ENCODE measurements around the gene BABAM2. TPM values are rescaled to one million over a fixed set of nuclear protein-coding genes. Genes with fewer than 3 reads are reported as not detected.

Gene BABAM2
- total and polyA plus RNA-seq, 10 of the 15 experiments (the other 5 are each of a cell fraction or from before 2014, with no cell fraction given): 30.7 to 59.9 (median 44.5) TPM

DNA sequence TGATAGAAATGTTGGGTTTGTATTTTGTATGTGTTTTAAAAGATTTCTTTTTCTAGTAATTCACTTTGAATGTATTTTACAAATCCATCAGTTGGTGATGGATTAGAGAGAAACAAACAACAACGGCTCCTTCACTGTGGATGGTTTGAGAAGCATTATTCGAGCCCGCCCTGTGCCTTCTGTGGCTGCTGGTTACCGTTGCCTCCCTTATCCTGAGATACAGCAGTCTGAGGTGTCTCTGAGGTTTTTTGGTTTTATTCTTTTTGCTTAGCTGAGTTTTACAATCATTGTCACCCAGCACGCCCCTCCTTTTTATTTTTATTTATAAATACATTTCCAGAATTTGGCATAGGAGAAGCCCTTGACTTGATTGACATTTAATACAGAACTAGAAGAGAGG is 168.3 kb downstream of the BABAM2 start:
- WGBS (ENCODE audit: insufficient coverage, insufficient replicate concordance, low lambda C conversion rate, missing lambda C conversion rate): 97% methylated on average over 5 of the region's 5 CpGs
- no peak for TF ChIP-seq BCLAF1 (IDR thresholded peaks at IDR 0.05)
- TF ChIP-seq ESRRA (IDR thresholded peaks at IDR 0.05; ENCODE audit: low read length): no peak
- no TSS peak for BruUV-seq (replicated peaks)
- H3K9me3 ChIP-seq (replicated peaks; ENCODE audit: control insufficient read depth, insufficient read depth, low read length): no peaks in the 10 kb centered on the region
- ATAC-seq (no peak), FAIRE-seq (no peak), DNase-seq (ENCODE audit: low read depth, low spot score) (no peak)
- no peaks in the 10 kb centered on the region for H4K20me1 ChIP-seq (ENCODE audit: control insufficient read depth, insufficient read depth)
- no peaks in the 10 kb centered on the region for H3K36me3 ChIP-seq (ENCODE audit: control insufficient read depth in 2 of 2, insufficient read depth in 2 of 2, low read length in 1 of 2)
- ChIA-PET RAD21 (ENCODE audit: unreplicated experiment) (no interaction called here), CTCF (interaction anchor here (1.2 kb wide), 1 partner anchor 14 kb away, joined by 3 read pairs; no protein-coding TSS in a partner anchor), POLR2A (no interaction called here), SMC1A (ENCODE audit: uncharacterized antibody, unreplicated experiment) (no interaction called here)
- in situ Hi-C loops (cut with MboI): no loop called here
- no peaks in the 10 kb centered on the region for H3K4me1 ChIP-seq (ENCODE audit: control insufficient read depth, insufficient read depth, low read length)
- no peak overlapping the region for H3K4me2 ChIP-seq (ENCODE audit: control insufficient read depth, insufficient read depth)
- H3K4me3 ChIP-seq: no peak overlapping the region
- no peak overlapping the region for H3K9ac ChIP-seq (ENCODE audit: control insufficient read depth, insufficient read depth, low read length)
- no peaks in the 10 kb centered on the region for H3K27me3 ChIP-seq (replicated peaks in 1 of 2; ENCODE audit: control insufficient read depth in 2 of 2, insufficient read depth in 2 of 2, low read length in 1 of 2)
- H3K27ac ChIP-seq (ENCODE audit: control insufficient read depth, insufficient read depth): no peak overlapping the region
- H2AFZ ChIP-seq (ENCODE audit: control insufficient read depth, low read depth, low read length): no peak overlapping the region
- intact Hi-C loops (cut with micrococcal nuclease; ENCODE audit: unreplicated experiment): no loop called here
- H3K79me2 ChIP-seq (ENCODE audit: control insufficient read depth, insufficient read depth, low read length): no peaks in the 10 kb centered on the region

- no TSS peak for BruUV-seq (replicated peaks)
- DNase-seq (ENCODE audit: low read depth, low spot score): no peak
- ChIA-PET RAD21 (ENCODE audit: unreplicated experiment) (interaction anchor here (0.5 kb wide), 1 partner anchor 40 kb away, joined by 3 read pairs; no protein-coding TSS in a partner anchor), CTCF (no interaction called here), SMC1A (ENCODE audit: uncharacterized antibody, unreplicated experiment) (interaction anchor here (0.6 to 1.7 kb wide), 2 partner anchors 34 to 58 kb away, joined by 3 to 4 read pairs; no protein-coding TSS in a partner anchor), POLR2A (no interaction called here)
- 88% methylated on average over 2 of the region's 2 CpGs for WGBS (ENCODE audit: insufficient coverage, insufficient replicate concordance, low lambda C conversion rate, missing lambda C conversion rate)
- Histone ChIP-seq H3K4me2 (ENCODE audit: control insufficient read depth, insufficient read depth) (no peak overlapping the region), H3K27me3 (replicated peaks in 1 of 2; ENCODE audit: control insufficient read depth in 2 of 2, insufficient read depth in 2 of 2, low read length in 1 of 2) (no peaks in the 10 kb centered on the region), H3K4me1 (ENCODE audit: control insufficient read depth, insufficient read depth, low read length) (no peaks in the 10 kb centered on the region), H3K79me2 (ENCODE audit: control insufficient read depth, insufficient read depth, low read length) (no peaks in the 10 kb centered on the region), H3K36me3 (ENCODE audit: control insufficient read depth in 2 of 2, insufficient read depth in 2 of 2, low read length in 1 of 2) (no peaks in the 10 kb centered on the region), H3K9ac (ENCODE audit: control insufficient read depth, insufficient read depth, low read length) (no peak overlapping the region), H3K4me3 (no peak overlapping the region), H4K20me1 (ENCODE audit: control insufficient read depth, insufficient read depth) (no peaks in the 10 kb centered on the region), H3K9me3 (replicated peaks; ENCODE audit: control insufficient read depth, insufficient read depth, low read length) (no peaks in the 10 kb centered on the region), H2AFZ (ENCODE audit: control insufficient read depth, low read depth, low read length) (no peak overlapping the region), H3K27ac (ENCODE audit: control insufficient read depth, insufficient read depth) (no peak overlapping the region)
- peak; percentile 66 for FAIRE-seq
- ATAC-seq: no peak
- in situ Hi-C loops (cut with MboI) (no loop called here), intact Hi-C loops (cut with micrococcal nuclease; ENCODE audit: unreplicated experiment) (no loop called here)
- TF ChIP-seq SIX5 (IDR thresholded peaks at IDR 0.05; ENCODE audit: low read depth, low read length, severe bottlenecking) (no peak), MEF2B (IDR thresholded peaks at IDR 0.05; ENCODE audit: partially characterized antibody, poor library complexity, severe bottlenecking) (no peak), PAX5 (IDR thresholded peaks at IDR 0.05; ENCODE audit: borderline replicate concordance, low read depth, low read length) (no peak), KLF5 (IDR thresholded peaks at IDR 0.05; ENCODE audit: partially characterized antibody) (no peak), FOXK2 (IDR thresholded peaks at IDR 0.05) (no peak), POLR2AphosphoS5 (IDR thresholded peaks at IDR 0.05; ENCODE audit: low read length) (no peak), MTA2 (IDR thresholded peaks at IDR 0.05; ENCODE audit: low read depth) (no peak), CREB1 (IDR thresholded peaks at IDR 0.05; ENCODE audit: low read depth) (no peak), NFYB (IDR thresholded peaks at IDR 0.05; ENCODE audit: insufficient read depth, low read depth, low read length) (no peak), RB1 (IDR thresholded peaks at IDR 0.05; ENCODE audit: borderline replicate concordance) (no peak), HDAC6 (IDR thresholded peaks at IDR 0.05; ENCODE audit: unreplicated experiment) (no peak), SREBF1 (IDR thresholded peaks at IDR 0.05; ENCODE audit: low read length) (no peak), IRF4 (IDR thresholded peaks at IDR 0.05; ENCODE audit: low read depth, low read length) (no peak), ESRRA (IDR thresholded peaks at IDR 0.05; ENCODE audit: low read length) (no peak), IKZF1 (conservative IDR thresholded peaks at IDR 0.05) (no peak)
These were observed 172.3 kb downstream of the BABAM2 start for GRCh38 chr2:28062867-28063266.
